Activated effector memory CD4-positive, alpha-beta T cell treated with anti-CD3 and anti-CD28 coated beads, Interleukin-2, amount 50 U/mL, for 16 hours (primary cell): ENCODE results near the gene FNIP2.
"Not testable (repeated sequence)": the region's sequence is repeated elsewhere in the genome, so short reads cannot be mapped to it uniquely, and the experiment has no call there.

ENCODE experiments used
- DNase-seq: peaks from one replicate; pipeline ENCODE4 v3.0.0-alpha.2; 2020

Gene FNIP2

GRCh38 chr4:158796370-158797140 lies 27.7 kb downstream of the FNIP2 start:
- DNase-seq = no peak

- DNase-seq = no peak
These were observed 29.2 kb downstream of the FNIP2 start for GRCh38 chr4:158798062-158798461.

- no peak for DNase-seq
These were observed 30.4 kb downstream of the FNIP2 start for GRCh38 chr4:158799013-158799770.

GRCh38 chr4:158799856-158800255 lies 31.0 kb downstream of the FNIP2 start:
- no peak for DNase-seq

GRCh38 chr4:158801066-158801465 lies 32.2 kb downstream of the FNIP2 start:
- no peak for DNase-seq

- no peak for DNase-seq
These were observed 32.9 kb downstream of the FNIP2 start for GRCh38 chr4:158801677-158802076.

GRCh38 chr4:158802914-158803313 lies 34.1 kb downstream of the FNIP2 start:
- no peak for DNase-seq

GRCh38 chr4:158805635-158806471 lies 37.0 kb downstream of the FNIP2 start:
- no peak for DNase-seq

GRCh38 chr4:158807691-158808090 lies 38.9 kb downstream of the FNIP2 start:
- no peak for DNase-seq

GRCh38 chr4:158808399-158808798 lies 39.6 kb downstream of the FNIP2 start:
- no peak for DNase-seq

- DNase-seq = not testable (repeated sequence)
These were observed 40.4 kb downstream of the FNIP2 start for GRCh38 chr4:158809208-158809607.

- no peak for DNase-seq
These were observed 41.0 kb downstream of the FNIP2 start for GRCh38 chr4:158809611-158810486.

- no peak for DNase-seq
These were observed 41.8 kb downstream of the FNIP2 start for GRCh38 chr4:158810487-158811215.

GRCh38 chr4:158811216-158811540 lies 42.4 kb downstream of the FNIP2 start:
- DNase-seq = no peak

GRCh38 chr4:158811704-158812103 lies 42.9 kb downstream of the FNIP2 start:
- no peak for DNase-seq

GRCh38 chr4:158812133-158812532 lies 43.3 kb downstream of the FNIP2 start:
- no peak for DNase-seq

GRCh38 chr4:158812543-158812942 lies 43.7 kb downstream of the FNIP2 start:
- no peak for DNase-seq

- DNase-seq = no peak
These were observed 44.3 kb downstream of the FNIP2 start for GRCh38 chr4:158813113-158813512.

GRCh38 chr4:158814207-158814606 lies 45.4 kb downstream of the FNIP2 start:
- no peak for DNase-seq

- no peak for DNase-seq
These were observed 46.0 kb downstream of the FNIP2 start for GRCh38 chr4:158814636-158815330.

- DNase-seq = no peak
These were observed 48.1 kb downstream of the FNIP2 start for GRCh38 chr4:158816955-158817354.
